GM12878 (cell line): Measurements from ENCODE around the gene ANKRD23. TPM values are rescaled to one million over a fixed set of nuclear protein-coding genes. Genes with fewer than 3 reads are reported as not detected.

Source experiments
- ATAC-seq: fragments of 200-7000 bp; cut with Tn5 transposase; 3 replicates; pipeline ENCODE4 v1.9.1; 2020; ENCODE audit warnings: mild to moderate bottlenecking, moderate library complexity
- BruUV-seq: library from RNA; stranded (reverse); fragments of 400-500 nt; replicated peaks from 2 replicates; lab custom pipeline; 2021; lab: Mats Ljungman, UMichigan
- CTCF ChIA-PET: fragments of 300-600 bp; sonication (Branson Sonifier 250); formaldehyde crosslinking; extraction: SDS; loops from one replicate; lab custom pipeline; 2021; ENCODE audit warnings: inconsistent platforms; lab: Yijun Ruan, JAX
- POLR2A ChIA-PET: fragments of 350-600 bp; formaldehyde crosslinking; extraction: SDS; loops from one replicate; lab custom pipeline; 2021; ENCODE audit warnings: inconsistent platforms; lab: Charles Lee
- RAD21 ChIA-PET: fragments of 300-600 bp; sonication (Branson Sonifier 250); formaldehyde crosslinking; loops from one replicate; lab custom pipeline; 2023; ENCODE audit warnings: antibody characterized with exemption; ENCODE audit not compliant: unreplicated experiment; lab: Charles Lee
- SMC1A ChIA-PET: fragments of 300-600 bp; sonication (Branson Sonifier 250); formaldehyde crosslinking; loops from one replicate; lab custom pipeline; 2023; ENCODE audit not compliant: unreplicated experiment, uncharacterized antibody; lab: Charles Lee
- DNase-seq: peaks from one replicate; pipeline ENCODE4 v3.0.0-alpha.2; 2011; ENCODE audit warnings: low read depth, low spot score
- FAIRE-seq: peaks from 3 replicates; lab custom pipeline; 2011; peaks lifted over from hg19 to GRCh38; lab: Jason Lieb, UNC
- H2AFZ ChIP-seq: 2 replicates; pipeline ENCODE4 v1.6.0; 2011; ENCODE audit warnings: low read depth, low read length, control low read depth; ENCODE audit not compliant: control insufficient read depth
- H3K27ac ChIP-seq: 2 replicates; pipeline ENCODE4 v1.5.1; 2011; ENCODE audit warnings: control low read depth; ENCODE audit not compliant: control insufficient read depth, insufficient read depth
- H3K27me3 ChIP-seq, 2 experiments: replicated peaks in 1 of 2; 2 replicates each; pipeline versions ENCODE4 v1.6.0 to v1.6.1; 2011; ENCODE audit warnings: low read length in 1 of 2; ENCODE audit not compliant: control insufficient read depth in 2 of 2, insufficient read depth in 2 of 2
- H3K36me3 ChIP-seq, 2 experiments: 2 replicates each; pipeline ENCODE4 v1.5.1; 2011; ENCODE audit warnings: low read length in 1 of 2; ENCODE audit not compliant: control insufficient read depth in 2 of 2, insufficient read depth in 2 of 2
- H3K4me1 ChIP-seq: 2 replicates; pipeline ENCODE4 v1.6.1; 2011; ENCODE audit warnings: mild to moderate bottlenecking, low read length, moderate library complexity, mixed read lengths; ENCODE audit not compliant: control insufficient read depth, insufficient read depth
- H3K4me2 ChIP-seq: 2 replicates; pipeline ENCODE4 v1.6.0; 2011; ENCODE audit warnings: control low read depth; ENCODE audit not compliant: control insufficient read depth, insufficient read depth
- H3K4me3 ChIP-seq: fragments of 200-600 bp; sonication (generic); 2 replicates; pipeline ENCODE4 v1.5.1; 2016
- H3K79me2 ChIP-seq: 2 replicates; pipeline ENCODE4 v1.6.0; 2011; ENCODE audit warnings: low read length; ENCODE audit not compliant: control insufficient read depth, insufficient read depth
- H3K9ac ChIP-seq: 2 replicates; pipeline ENCODE4 v1.8.0; 2011; ENCODE audit warnings: low read length, control low read depth, mixed read lengths; ENCODE audit not compliant: control insufficient read depth, insufficient read depth
- H3K9me3 ChIP-seq: replicated peaks from 3 replicates; pipeline ENCODE4 v1.5.1; 2011; ENCODE audit warnings: mild to moderate bottlenecking, low read length; ENCODE audit not compliant: control insufficient read depth, insufficient read depth
- H4K20me1 ChIP-seq: 2 replicates; pipeline ENCODE4 v1.6.0; 2011; ENCODE audit not compliant: control insufficient read depth, insufficient read depth
- BRCA1 ChIP-seq: IDR thresholded peaks from 2 replicates; pipeline ENCODE4 v1.6.1; 2011; ENCODE audit warnings: low read depth, low read length, improper control_type of control experiment
- CREB1 ChIP-seq: IDR thresholded peaks from 2 replicates; pipeline ENCODE4 v1.6.1; 2012; ENCODE audit warnings: low read depth, mild to moderate bottlenecking, inconsistent platforms
- ETV6 ChIP-seq, 2 experiments: fragments of 450-650 bp in 1 of 2; IDR thresholded peaks in 1 of 2; conservative IDR thresholded peaks in 1 of 2; 2 replicates each; pipeline ENCODE4 v1.6.1; 2014; ENCODE audit warnings: antibody characterized with exemption in 1 of 2, borderline replicate concordance in 1 of 2, low read depth in 1 of 2, mild to moderate bottlenecking in 1 of 2, moderate library complexity in 1 of 2
- FOS ChIP-seq: IDR thresholded peaks from 3 replicates; pipeline ENCODE4 v1.6.1; 2011; ENCODE audit warnings: borderline replicate concordance; ENCODE audit not compliant: insufficient read length; ENCODE audit errors: extremely low read depth
- KLF5 ChIP-seq: fragments of 450-650 bp; IDR thresholded peaks from 2 replicates; pipeline ENCODE4 v1.6.1; 2014; ENCODE audit warnings: mild to moderate bottlenecking; ENCODE audit not compliant: partially characterized antibody
- PAX5 ChIP-seq: IDR thresholded peaks from 2 replicates; pipeline ENCODE4 v1.6.1; 2011; ENCODE audit warnings: low read depth, low read length, borderline replicate concordance
- SP1 ChIP-seq: IDR thresholded peaks from one replicate; pipeline ENCODE4 v1.6.1; 2011; ENCODE audit warnings: low read depth, low read length
- TCF3 ChIP-seq: IDR thresholded peaks from 2 replicates; pipeline ENCODE4 v1.6.1; 2012; ENCODE audit warnings: low read depth, mild to moderate bottlenecking, low read length, borderline replicate concordance; ENCODE audit not compliant: insufficient read depth
- ZNF24 ChIP-seq: fragments of 450-650 bp; IDR thresholded peaks from 2 replicates; pipeline ENCODE4 v1.6.1; 2017; ENCODE audit warnings: antibody characterized with exemption, mild to moderate bottlenecking
- ZNF384 ChIP-seq: IDR thresholded peaks from 2 replicates; pipeline ENCODE4 v1.6.1; 2012; ENCODE audit warnings: low read depth, mild to moderate bottlenecking, low read length, improper control_type of control experiment, borderline replicate concordance
- WGBS: methylation state at CpG from one replicate; pipeline ENCODE4 v1.1.6; 2016; ENCODE audit warnings: low lambda C conversion rate; ENCODE audit not compliant: insufficient replicate concordance, insufficient coverage; ENCODE audit errors: missing lambda C conversion rate; 5-methylcytosine and 5-hydroxymethylcytosine counted together
- in situ Hi-C: fragments of 300-500 bp; cut with MboI; formaldehyde crosslinking; loops from 9 replicates; pipeline ENCODE4 v1.14.3; 2018; ENCODE audit warnings: mixed read lengths
- intact Hi-C: fragments of 100-400 bp; cut with micrococcal nuclease; formaldehyde crosslinking; loops from one replicate; pipeline ENCODE4 v1.14.2; 2022; ENCODE audit not compliant: unreplicated experiment
- polyA plus RNA-seq, 11 experiments: library from polyadenylated mRNA; depleted of rRNA in 4 of 11; unstranded in 6 of 11; stranded (reverse) in 5 of 11; fragments of >200 nt; fragmentation: Nextera tagmentation in 4 of 11; fragmentation: Illumina TruSeq in 1 of 11; extraction: Ambion mirVana in 4 of 11; extraction: Trizol in 1 of 11; gene quantifications; 1 replicate in 1 of 11; 2 replicates in 10 of 11; pipeline versions ENCODE4 v1.2.1 to v1.2.3, GENCODE V29; 2011 to 2016; ENCODE audit warnings: inconsistent platforms in 2 of 11, missing spikeins in 2 of 11, low read depth in 1 of 11
- total RNA-seq, 4 experiments: library from RNA; depleted of rRNA in 3 of 4; stranded (reverse); fragments of >200 nt in 3 of 4; fragmentation: Illumina TruSeq in 1 of 4; extraction: Trizol in 1 of 4; gene quantifications; 2 replicates each; pipeline versions ENCODE4 v1.2.1 to v1.2.3, GENCODE V29; 2013 to 2021
- TF ChIP-seq, protein P1 (sequence below): IDR thresholded peaks from 2 replicates; pipeline ENCODE4 v1.6.1; 2011; ENCODE audit warnings: borderline replicate concordance, low read depth, mild to moderate bottlenecking, moderate library complexity, low read length; ENCODE audit not compliant: insufficient read depth, poor library complexity, severe bottlenecking
- TF ChIP-seq, protein P2 (sequence below): fragments of 450-650 bp; IDR thresholded peaks from 2 replicates; pipeline ENCODE4 v1.6.1; 2018; ENCODE audit warnings: borderline replicate concordance, mild to moderate bottlenecking; ENCODE audit not compliant: partially characterized antibody
- TF ChIP-seq, protein P3 (sequence below): IDR thresholded peaks from 2 replicates; pipeline ENCODE4 v1.6.1; 2011; ENCODE audit warnings: low read depth, mild to moderate bottlenecking, low read length, moderate library complexity, borderline replicate concordance; ENCODE audit errors: extremely low read depth
- TF ChIP-seq, protein P4 (sequence below): IDR thresholded peaks from 2 replicates; pipeline ENCODE4 v1.6.1; 2012; ENCODE audit warnings: low read depth, low read length, improper control_type of control experiment

ANKRD23 gene
- total and polyA plus RNA-seq, 10 of the 15 experiments (the other 5 are each of a cell fraction or from before 2014, with no cell fraction given), result 0.34 to 5.3 (median 2.7) TPM

DNA sequence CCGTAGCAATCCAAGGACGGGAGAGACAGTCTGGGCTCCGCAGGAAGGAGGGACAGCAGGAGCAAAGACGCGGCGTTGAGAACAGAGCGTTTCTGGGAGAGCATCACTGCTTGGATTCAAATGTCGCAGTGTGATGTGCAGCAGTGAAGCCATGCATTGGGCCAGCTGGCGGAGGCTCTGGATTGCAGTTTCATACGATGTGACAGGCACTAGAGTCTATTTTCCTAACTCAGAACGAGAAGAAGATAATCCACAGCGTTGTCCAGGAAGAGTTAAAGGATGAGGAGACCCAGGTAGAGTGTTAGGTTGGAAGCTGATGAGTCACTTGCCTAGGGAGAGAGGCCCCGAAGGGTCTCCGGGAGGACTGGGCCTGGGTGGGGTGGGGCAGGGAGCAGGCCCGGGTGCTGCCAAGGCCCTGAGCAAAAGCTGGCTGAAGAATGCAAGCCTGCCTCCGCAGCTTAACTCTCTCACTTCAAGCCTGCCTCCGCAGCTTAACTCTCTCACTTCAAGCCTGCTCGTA is 43.7 kb upstream of the ANKRD23 start:
- Histone ChIP-seq H3K36me3 (no peaks in the 10 kb centered on the region), H2AFZ (no peak overlapping the region), H3K9me3 (no peaks in the 10 kb centered on the region), H3K4me2 (no peak overlapping the region), H3K9ac (no peak overlapping the region), H3K27ac (no peak overlapping the region), H3K27me3 (no peaks in the 10 kb centered on the region), H3K79me2 (no peaks in the 10 kb centered on the region), H3K4me1 (no peaks in the 10 kb centered on the region), H4K20me1 (no peaks in the 10 kb centered on the region), H3K4me3 (no peak overlapping the region)
- POLR2A ChIA-PET, result interaction anchor here (0.6 to 1.7 kb wide), 3 partner anchors 10 to 193 kb away, joined by 3 to 8 read pairs (median 4); no protein-coding TSS in a partner anchor
- CTCF ChIA-PET, result interaction anchor here (0.9 to 1.8 kb wide), 2 partner anchors 13 to 30 kb away, joined by 3 to 4 read pairs; partner anchors contain the start of gene ANKRD39
- no peak for TF ChIP-seq ZNF384
- no peak for TF ChIP-seq FOS
- no peak for TF ChIP-seq CREB1
- TF ChIP-seq KLF5, result no peak
- TF ChIP-seq, protein P1, sequence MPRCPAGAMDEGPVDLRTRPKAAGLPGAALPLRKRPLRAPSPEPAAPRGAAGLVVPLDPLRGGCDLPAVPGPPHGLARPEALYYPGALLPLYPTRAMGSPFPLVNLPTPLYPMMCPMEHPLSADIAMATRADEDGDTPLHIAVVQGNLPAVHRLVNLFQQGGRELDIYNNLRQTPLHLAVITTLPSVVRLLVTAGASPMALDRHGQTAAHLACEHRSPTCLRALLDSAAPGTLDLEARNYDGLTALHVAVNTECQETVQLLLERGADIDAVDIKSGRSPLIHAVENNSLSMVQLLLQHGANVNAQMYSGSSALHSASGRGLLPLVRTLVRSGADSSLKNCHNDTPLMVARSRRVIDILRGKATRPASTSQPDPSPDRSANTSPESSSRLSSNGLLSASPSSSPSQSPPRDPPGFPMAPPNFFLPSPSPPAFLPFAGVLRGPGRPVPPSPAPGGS, result no peak
- TF ChIP-seq ZNF24, result no peak
- TF ChIP-seq, protein P2, sequence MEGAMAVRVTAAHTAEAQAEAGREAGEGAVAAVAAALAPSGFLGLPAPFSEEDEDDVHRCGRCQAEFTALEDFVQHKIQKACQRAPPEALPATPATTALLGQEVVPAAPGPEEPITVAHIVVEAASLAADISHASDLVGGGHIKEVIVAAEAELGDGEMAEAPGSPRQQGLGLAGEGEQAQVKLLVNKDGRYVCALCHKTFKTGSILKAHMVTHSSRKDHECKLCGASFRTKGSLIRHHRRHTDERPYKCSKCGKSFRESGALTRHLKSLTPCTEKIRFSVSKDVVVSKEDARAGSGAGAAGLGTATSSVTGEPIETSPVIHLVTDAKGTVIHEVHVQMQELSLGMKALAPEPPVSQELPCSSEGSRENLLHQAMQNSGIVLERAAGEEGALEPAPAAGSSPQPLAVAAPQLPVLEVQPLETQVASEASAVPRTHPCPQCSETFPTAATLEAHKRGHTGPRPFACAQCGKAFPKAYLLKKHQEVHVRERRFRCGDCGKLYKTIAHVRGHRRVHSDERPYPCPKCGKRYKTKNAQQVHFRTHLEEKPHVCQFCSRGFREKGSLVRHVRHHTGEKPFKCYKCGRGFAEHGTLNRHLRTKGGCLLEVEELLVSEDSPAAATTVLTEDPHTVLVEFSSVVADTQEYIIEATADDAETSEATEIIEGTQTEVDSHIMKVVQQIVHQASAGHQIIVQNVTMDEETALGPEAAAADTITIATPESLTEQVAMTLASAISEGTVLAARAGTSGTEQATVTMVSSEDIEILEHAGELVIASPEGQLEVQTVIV, result no peak
- TF ChIP-seq, protein P3, sequence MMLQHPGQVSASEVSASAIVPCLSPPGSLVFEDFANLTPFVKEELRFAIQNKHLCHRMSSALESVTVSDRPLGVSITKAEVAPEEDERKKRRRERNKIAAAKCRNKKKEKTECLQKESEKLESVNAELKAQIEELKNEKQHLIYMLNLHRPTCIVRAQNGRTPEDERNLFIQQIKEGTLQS, result no peak
- TF ChIP-seq, protein P4, sequence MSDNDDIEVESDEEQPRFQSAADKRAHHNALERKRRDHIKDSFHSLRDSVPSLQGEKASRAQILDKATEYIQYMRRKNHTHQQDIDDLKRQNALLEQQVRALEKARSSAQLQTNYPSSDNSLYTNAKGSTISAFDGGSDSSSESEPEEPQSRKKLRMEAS, result no peak
- TF ChIP-seq BRCA1, result no peak
- no peak for TF ChIP-seq TCF3
- no peak for TF ChIP-seq SP1
- no peak for TF ChIP-seq ETV6 (conservative IDR thresholded peaks at IDR 0.05 in 1 of 2, IDR thresholded peaks at IDR 0.05 in 1 of 2; ENCODE audit: borderline replicate concordance in 1 of 2, low read depth in 1 of 2)
- no peak for TF ChIP-seq PAX5
- no peak for FAIRE-seq
- ATAC-seq, result no peak
- no peak for DNase-seq
- SMC1A ChIA-PET, result interaction anchor here (1.5 to 1.7 kb wide), 2 partner anchors 11 to 12 kb away, joined by 4 read pairs; no protein-coding TSS in a partner anchor
- no TSS peak for BruUV-seq
- 73% methylated on average over 17 of the region's 18 CpGs for WGBS
- RAD21 ChIA-PET, result no interaction called here
- intact Hi-C loops (no loop called here), in situ Hi-C loops (no loop called here)
